B cell (primary cell): ENCODE results near the gene PLK3. TPM values are rescaled to one million over a fixed set of nuclear protein-coding genes. Genes with fewer than 3 reads are reported as not detected.

Experiments used
- ATAC-seq: fragments of 200-7000 bp; cut with Tn5 transposase; one replicate; pipeline ENCODE4 v1.10.0; 2021; ENCODE audit warnings: low read depth, mild to moderate bottlenecking, moderate number of reproducible peaks, moderate library complexity
- CTCF ChIA-PET: fragments of 350-600 bp; sonication (Branson Sonifier 250); formaldehyde crosslinking; loops from one replicate; lab custom pipeline; 2021; ENCODE audit warnings: antibody characterized with exemption, inconsistent platforms; lab: Charles Lee
- POLR2A ChIA-PET: fragments of 350-600 bp; sonication (Branson Sonifier 250); formaldehyde crosslinking; loops from one replicate; lab custom pipeline; 2021; ENCODE audit warnings: antibody characterized with exemption; lab: Charles Lee
- DNase-seq: peaks from one replicate; pipeline ENCODE4 v3.0.0; 2013
- H2AFZ ChIP-seq: 2 replicates; pipeline ENCODE4 v1.6.1; 2012; ENCODE audit warnings: mild to moderate bottlenecking, low read depth, low read length; ENCODE audit not compliant: insufficient read depth, poor library complexity, severe bottlenecking
- H3K27ac ChIP-seq, 2 donors: 1 replicate in 1 of 2; 2 replicates in 1 of 2; pipeline ENCODE4 v1.5.1; 2012 to 2013; ENCODE audit warnings: low read length in 2 of 2, mild to moderate bottlenecking in 2 of 2, moderate library complexity in 1 of 2
- H3K27me3 ChIP-seq, 4 experiments: fragments of 200-600 bp in 1 of 4; sonication (generic) in 1 of 4; replicated peaks in 1 of 4; 1 replicate in 2 of 4; 2 replicates in 2 of 4; pipeline versions ENCODE4 v1.6.1 to v1.7.0; 2013 to 2016; ENCODE audit warnings: low read length in 3 of 4, mild to moderate bottlenecking in 2 of 4, mixed read lengths in 1 of 4, moderate library complexity in 1 of 4; ENCODE audit not compliant: insufficient read depth in 4 of 4, control insufficient read depth in 3 of 4; ENCODE audit errors: control extremely low read depth in 1 of 4
- H3K36me3 ChIP-seq, 2 experiments: replicated peaks in 1 of 2; 1 replicate in 1 of 2; 2 replicates in 1 of 2; pipeline versions ENCODE4 v1.6.1 to v1.7.1; 2013; ENCODE audit warnings: low read length in 1 of 2; ENCODE audit not compliant: insufficient read depth in 2 of 2, control insufficient read depth in 1 of 2; ENCODE audit errors: control extremely low read depth in 1 of 2, extremely low read depth in 1 of 2
- H3K4me1 ChIP-seq, 2 donors: fragments of 200-600 bp in 1 of 2; sonication (generic) in 1 of 2; 1 replicate in 1 of 2; 2 replicates in 1 of 2; pipeline versions ENCODE4 v1.5.1 to v1.6.1; 2013 to 2017; ENCODE audit warnings: low read length in 2 of 2; ENCODE audit not compliant: control insufficient read depth in 2 of 2, insufficient read depth in 2 of 2
- H3K4me2 ChIP-seq: replicated peaks from 2 replicates; pipeline ENCODE3; 2012; ENCODE audit warnings: mild to moderate bottlenecking, low read depth, low read length; ENCODE audit not compliant: poor library complexity, severe bottlenecking
- H3K4me3 ChIP-seq, 5 experiments: fragments of 200-600 bp in 1 of 5; sonication (generic) in 1 of 5; 1 replicate in 3 of 5; 2 replicates in 2 of 5; pipeline versions ENCODE4 v1.5.1 to v1.7.0; 2011 to 2016; ENCODE audit warnings: low read length in 4 of 5, mild to moderate bottlenecking in 4 of 5, low read depth in 2 of 5, control low read depth in 1 of 5, moderate library complexity in 1 of 5; ENCODE audit not compliant: insufficient read depth in 1 of 5; ENCODE audit errors: control extremely low read depth in 1 of 5, extremely low read depth in 1 of 5
- H3K79me2 ChIP-seq: fragments of 200-600 bp; sonication (generic); one replicate; pipeline ENCODE4 v1.6.0; 2016; ENCODE audit warnings: low read length; ENCODE audit not compliant: control insufficient read depth, insufficient read depth
- H3K9ac ChIP-seq: fragments of 200-600 bp; sonication (generic); 2 replicates; pipeline ENCODE4 v1.6.1; 2017; ENCODE audit warnings: mild to moderate bottlenecking, low read length, moderate library complexity
- H3K9me3 ChIP-seq, 3 donors: one replicate each; pipeline versions ENCODE4 v1.6.1 to v1.7.1; 2013; ENCODE audit warnings: low read length in 2 of 3; ENCODE audit not compliant: control insufficient read depth in 2 of 3, insufficient read depth in 1 of 3; ENCODE audit errors: control extremely low read depth in 1 of 3
- H4K20me1 ChIP-seq: 2 replicates; pipeline ENCODE4 v1.6.0; 2012; ENCODE audit warnings: mild to moderate bottlenecking, low read length; ENCODE audit not compliant: insufficient read depth, control insufficient read depth, poor library complexity, severe bottlenecking
- H3K27ac Mint-ChIP-seq: one replicate; pipeline ENCODE4 v1.8.0; 2021; ENCODE audit warnings: mixed read lengths
- H3K27me3 Mint-ChIP-seq: one replicate; pipeline ENCODE4 v1.8.0; 2021; ENCODE audit warnings: mixed read lengths
- H3K4me1 Mint-ChIP-seq: one replicate; pipeline ENCODE4 v1.8.0; 2021; ENCODE audit warnings: mixed read lengths
- H3K4me3 Mint-ChIP-seq: one replicate; pipeline ENCODE4 v1.8.0; 2021; ENCODE audit warnings: mixed read lengths
- H3K9me3 Mint-ChIP-seq: one replicate; pipeline ENCODE4 v1.8.0; 2022; ENCODE audit warnings: mixed read lengths; ENCODE audit not compliant: insufficient read depth
- EZH2 ChIP-seq: IDR thresholded peaks from 2 replicates; pipeline ENCODE4 v1.6.1; 2012; ENCODE audit warnings: borderline replicate concordance, low read depth, mild to moderate bottlenecking, moderate library complexity, low read length; ENCODE audit not compliant: insufficient read depth, poor library complexity, severe bottlenecking
- WGBS: methylation state at CpG from one replicate; pipeline ENCODE4 v1.1.5; 2013; ENCODE audit warnings: missing lambda C conversion rate; ENCODE audit not compliant: insufficient coverage; 5-methylcytosine and 5-hydroxymethylcytosine counted together
- intact Hi-C: fragments of 100-400 bp; cut with micrococcal nuclease; formaldehyde crosslinking; loops from one replicate; pipeline ENCODE4 v1.10.0; 2022
- polyA plus RNA-seq: library from polyadenylated mRNA; depleted of rRNA; stranded (reverse); fragments of >200 nt; gene quantifications from 2 replicates; pipeline ENCODE4 v1.2.3, GENCODE V29; 2012
- total RNA-seq, 2 donors: library from RNA; stranded (reverse); fragments of 120-200 nt in 1 of 2; gene quantifications; 1 replicate in 1 of 2; 2 replicates in 1 of 2; pipeline versions ENCODE4 v1.2.3 to v1.2.4, GENCODE V29; 2013 to 2022
- TF ChIP-seq, protein P1 (sequence below): fragments of 200-600 bp; IDR thresholded peaks from one replicate; pipeline ENCODE4 v1.8.0; 2022; ENCODE audit warnings: antibody characterized with exemption, mild to moderate bottlenecking

The PLK3 gene
- total and polyA plus RNA-seq, 2 donors (not counting 1 experiment from before 2014, with no cell fraction given) = 35.9 to 93.5 TPM

DNA sequence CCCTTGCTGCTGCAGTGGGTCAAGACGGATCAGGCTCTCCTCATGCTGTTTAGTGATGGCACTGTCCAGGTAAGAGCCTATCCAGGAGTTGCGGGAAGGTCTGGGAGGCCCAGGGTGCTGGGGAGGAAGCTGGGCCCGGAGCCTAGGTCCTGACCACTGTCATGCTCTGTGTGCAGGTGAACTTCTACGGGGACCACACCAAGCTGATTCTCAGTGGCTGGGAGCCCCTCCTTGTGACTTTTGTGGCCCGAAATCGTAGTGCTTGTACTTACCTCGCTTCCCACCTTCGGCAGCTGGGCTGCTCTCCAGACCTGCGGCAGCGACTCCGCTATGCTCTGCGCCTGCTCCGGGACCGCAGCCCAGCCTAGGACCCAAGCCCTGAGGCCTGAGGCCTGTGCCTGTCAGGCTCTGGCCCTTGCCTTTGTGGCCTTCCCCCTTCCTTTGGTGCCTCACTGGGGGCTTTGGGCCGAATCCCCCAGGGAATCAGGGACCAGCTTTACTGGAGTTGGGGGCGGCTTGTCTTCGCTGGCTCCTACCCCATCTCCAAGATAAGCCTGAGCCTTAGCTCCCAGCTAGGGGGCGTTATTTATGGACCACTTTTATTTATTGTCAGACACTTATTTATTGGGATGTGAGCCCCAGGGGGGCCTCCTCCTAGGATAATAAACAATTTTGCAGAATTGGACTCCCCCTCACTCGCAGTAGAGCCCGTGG lies 5.3 kb downstream of the PLK3 start:
- Histone ChIP-seq H3K4me2 (no peak overlapping the region), H4K20me1 (no peaks in the 10 kb centered on the region), H3K27me3 (no peaks in the 10 kb centered on the region), H3K79me2 (peaks cover 5% of the 10 kb centered on the region), H2AFZ (no peak overlapping the region), H3K9ac (no peak overlapping the region), H3K4me1 (peaks cover 44 to 67% of the 10 kb centered on the region in 2 donors), H3K9me3 (peaks cover 0 to 3% (median 0%) of the 10 kb centered on the region in 3 donors), H3K27ac (no peak overlapping the region), H3K36me3 (peaks cover 0 to 21% of the 10 kb centered on the region in 2 experiments), H3K4me3 (no peak overlapping the region)
- H3K27ac Mint-ChIP-seq = peak overlapping the region; percentile 41
- ChIA-PET CTCF (interaction anchor here (0.6 to 1.1 kb wide), 2 partner anchors 8 to 209 kb away, joined by 3 read pairs; no protein-coding TSS in a partner anchor), POLR2A (no interaction called here)
- no peak overlapping the region for H3K4me3 Mint-ChIP-seq
- H3K4me1 Mint-ChIP-seq = peaks cover 61% of the 10 kb centered on the region
- intact Hi-C loops = no loop called here
- WGBS = over 99% methylated on average over 16 of the region's 20 CpGs
- no peaks in the 10 kb centered on the region for H3K27me3 Mint-ChIP-seq
- no peaks in the 10 kb centered on the region for H3K9me3 Mint-ChIP-seq
- DNase-seq (no peak), ATAC-seq (no peak)
- TF ChIP-seq, protein P1, sequence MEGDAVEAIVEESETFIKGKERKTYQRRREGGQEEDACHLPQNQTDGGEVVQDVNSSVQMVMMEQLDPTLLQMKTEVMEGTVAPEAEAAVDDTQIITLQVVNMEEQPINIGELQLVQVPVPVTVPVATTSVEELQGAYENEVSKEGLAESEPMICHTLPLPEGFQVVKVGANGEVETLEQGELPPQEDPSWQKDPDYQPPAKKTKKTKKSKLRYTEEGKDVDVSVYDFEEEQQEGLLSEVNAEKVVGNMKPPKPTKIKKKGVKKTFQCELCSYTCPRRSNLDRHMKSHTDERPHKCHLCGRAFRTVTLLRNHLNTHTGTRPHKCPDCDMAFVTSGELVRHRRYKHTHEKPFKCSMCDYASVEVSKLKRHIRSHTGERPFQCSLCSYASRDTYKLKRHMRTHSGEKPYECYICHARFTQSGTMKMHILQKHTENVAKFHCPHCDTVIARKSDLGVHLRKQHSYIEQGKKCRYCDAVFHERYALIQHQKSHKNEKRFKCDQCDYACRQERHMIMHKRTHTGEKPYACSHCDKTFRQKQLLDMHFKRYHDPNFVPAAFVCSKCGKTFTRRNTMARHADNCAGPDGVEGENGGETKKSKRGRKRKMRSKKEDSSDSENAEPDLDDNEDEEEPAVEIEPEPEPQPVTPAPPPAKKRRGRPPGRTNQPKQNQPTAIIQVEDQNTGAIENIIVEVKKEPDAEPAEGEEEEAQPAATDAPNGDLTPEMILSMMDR = no peak
- TF ChIP-seq EZH2 = no peak
